Kidney (tissue), 14 donors: Measurements from ENCODE around the gene IGSF22. TPM values are rescaled to one million over a fixed set of nuclear protein-coding genes. Genes with fewer than 3 reads are reported as not detected.

Source experiments
- DNase-seq, 5 donors: peaks; one replicate each; pipeline ENCODE4 v3.0.0-alpha.2; 2013 to 2020
- FAIRE-seq: peaks from 2 replicates; lab custom pipeline; 2012; peaks lifted over from hg19 to GRCh38; lab: Jason Lieb, UNC
- H3K27ac ChIP-seq, 2 donors: one replicate each; pipeline ENCODE4 v1.7.0; 2013; ENCODE audit warnings: low read depth in 2 of 2, low read length in 2 of 2, inconsistent platforms in 1 of 2
- H3K27me3 ChIP-seq: one replicate; pipeline ENCODE4 v1.7.1; 2013; ENCODE audit warnings: low read length, inconsistent platforms; ENCODE audit not compliant: control insufficient read depth, insufficient read depth
- H3K36me3 ChIP-seq, 3 donors: one replicate each; pipeline versions ENCODE4 v1.7.0 to v1.7.1; 2013; ENCODE audit warnings: low read length in 3 of 3, control low read depth in 1 of 3, inconsistent platforms in 1 of 3; ENCODE audit not compliant: insufficient read depth in 3 of 3, control insufficient read depth in 2 of 3
- H3K4me1 ChIP-seq, 3 donors: one replicate each; pipeline versions ENCODE4 v1.7.0 to v1.7.1; 2013; ENCODE audit warnings: low read length in 3 of 3, inconsistent platforms in 1 of 3, low read depth in 1 of 3; ENCODE audit not compliant: control insufficient read depth in 2 of 3, insufficient read depth in 2 of 3
- H3K4me3 ChIP-seq, 3 donors: one replicate each; pipeline versions ENCODE4 v1.7.0 to v1.8.1; 2013; ENCODE audit warnings: low read length in 3 of 3, control low read depth in 1 of 3, inconsistent platforms in 1 of 3
- H3K9ac ChIP-seq, 3 donors: one replicate each; pipeline versions ENCODE4 v1.7.0 to v1.7.1; 2013; ENCODE audit warnings: low read length in 3 of 3, control low read depth in 1 of 3, inconsistent platforms in 1 of 3
- H3K9me3 ChIP-seq, 3 donors: one replicate each; pipeline versions ENCODE4 v1.7.0 to v1.7.1; 2013; ENCODE audit warnings: low read length in 3 of 3, control low read depth in 1 of 3, inconsistent platforms in 1 of 3; ENCODE audit not compliant: control insufficient read depth in 2 of 3, insufficient read depth in 1 of 3
- CTCF ChIP-seq: IDR thresholded peaks from 3 replicates; pipeline ENCODE4 v1.5.1; 2012; ENCODE audit warnings: mild to moderate bottlenecking, moderate library complexity, borderline replicate concordance; ENCODE audit not compliant: insufficient read depth; ENCODE audit errors: extremely low read depth
- intact Hi-C: fragments of 100-400 bp; cut with DNase I; formaldehyde crosslinking; loops from one replicate; pipeline ENCODE4 v1.11.1; 2022
- polyA plus RNA-seq: library from polyadenylated mRNA; stranded (reverse); fragments of 350-450 nt; fragmentation: Illumina TruSeq; extraction: RNeasy Lipid Tissue Mini Kit (QIAGEN cat#74804); gene quantifications from one replicate; pipeline ENCODE4 v1.2.3, GENCODE V29; 2014; ENCODE audit warnings: low read depth, low replicate concordance; ENCODE audit not compliant: insufficient read depth
- total RNA-seq: library from RNA; stranded (reverse); fragmentation: NEBNext Ultra II Directional; extraction: Animal tissue kit (Norgen Biotek cat#: 25700); gene quantifications from one replicate; pipeline ENCODE4 v1.2.1, GENCODE V29; 2021
- donor health status: control.
- donor health status: control.
- donor health status: control.
- donor health status: control.
- donor health status: control.
- donor health status: DM: yes; HTN: yes; CAD: no.
- donor health status: Normal renal cell carcinoma (clear cell type).

Gene IGSF22
- total and polyA plus RNA-seq, 2 donors from 2014 or later: 2.5 to 2.8 TPM

GRCh38 chr11:18706330-18707243 lies 19.4 kb downstream of the IGSF22 start:
- Histone ChIP-seq H3K27ac (peak overlapping the region; percentile 71 to 90), H3K4me1 (peaks cover 0 to 21% (median 19%) of the 10 kb centered on the region in 3 donors), H3K4me3 (peak overlapping the region; percentile 71 to 91 (median 74)), H3K27me3 (no peaks in the 10 kb centered on the region), H3K9ac (peak overlapping the region; percentile 51 to 96 (median 54)), H3K36me3 (no peaks in the 10 kb centered on the region), H3K9me3 (no peaks in the 10 kb centered on the region)
- FAIRE-seq (no peak), DNase-seq (peak; percentile 77 to 95 (median 87))
- intact Hi-C loops: no loop called here
- TF ChIP-seq CTCF: no peak

DNA sequence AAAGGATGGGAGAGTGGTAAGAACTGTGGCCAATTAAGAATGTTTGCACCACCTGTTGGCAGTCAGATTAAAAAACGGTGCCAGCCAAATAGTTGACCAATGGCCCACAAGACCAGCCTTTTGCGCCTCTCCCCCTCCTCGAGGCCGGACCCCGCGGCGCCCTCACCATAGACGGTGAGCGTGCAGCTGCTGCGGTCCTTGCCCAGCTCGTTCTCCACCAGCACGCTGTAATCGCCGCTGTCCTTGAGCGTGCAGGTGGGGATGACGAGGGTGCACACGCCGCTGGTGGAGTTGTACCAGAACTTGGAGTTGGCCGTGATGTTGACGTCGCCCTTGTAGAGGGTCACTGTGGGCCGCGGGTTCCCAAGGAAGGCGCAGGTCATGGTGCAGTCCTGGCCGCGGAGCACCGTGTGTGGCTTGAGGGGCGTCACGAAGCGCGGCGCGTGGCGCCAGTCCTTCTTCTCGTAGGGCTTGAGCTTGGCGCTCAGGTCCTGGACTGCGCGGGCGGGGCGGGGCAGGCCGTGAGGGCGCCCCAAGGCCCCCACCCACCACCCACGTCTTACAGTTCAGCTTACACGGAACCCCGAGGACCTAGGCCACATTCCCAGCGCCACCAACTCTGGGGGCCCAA lies 20.2 kb downstream of the IGSF22 start:
- Histone ChIP-seq H3K9me3 (no peaks in the 10 kb centered on the region), H3K4me3 (peak overlapping the region; percentile 66 to 68 (median 67)), H3K9ac (peak overlapping the region; percentile 31 to 74 (median 68)), H3K27ac (peak overlapping the region; percentile 44 to 61), H3K4me1 (peaks cover 0 to 27% (median 21%) of the 10 kb centered on the region in 3 donors), H3K27me3 (no peaks in the 10 kb centered on the region), H3K36me3 (no peaks in the 10 kb centered on the region)
- no peak for TF ChIP-seq CTCF
- FAIRE-seq (no peak), DNase-seq (peak; percentile 30 to 86 (median 60))
- intact Hi-C loops: no loop called here

GRCh38 chr11:18704698-18705097 lies 21.3 kb downstream of the IGSF22 start:
- peak in 1 of 5 donors; percentile 10 for DNase-seq
- Histone ChIP-seq H3K9ac (no peak overlapping the region), H3K4me1 (peaks cover 0 to 37% (median 21%) of the 10 kb centered on the region in 3 donors), H3K9me3 (no peaks in the 10 kb centered on the region), H3K27ac (no peak overlapping the region), H3K27me3 (no peaks in the 10 kb centered on the region), H3K4me3 (no peak overlapping the region), H3K36me3 (no peaks in the 10 kb centered on the region)
- no peak for TF ChIP-seq CTCF
- FAIRE-seq: no peak
- intact Hi-C loops: no loop called here
